ENCODE results near the gene ENDOV.

Gene ENDOV

GRCh38 chr17:80431246-80432195, 16.6 kb downstream of the ENDOV start:
- Histone ChIP-seq H3K36me3 (ENCODE audit: control insufficient read depth, insufficient read depth, low read length) (no peaks in the 10 kb centered on the region), H3K4me3 (replicated peaks; ENCODE audit: low read depth, low read length) (no peak overlapping the region), H3K27me3 (replicated peaks; ENCODE audit: control insufficient read depth, insufficient read depth, low read length) (no peaks in the 10 kb centered on the region)
- no peak for TF ChIP-seq CTCF (IDR thresholded peaks at IDR 0.05; ENCODE audit: insufficient read depth, low read length, poor library complexity, severe bottlenecking)
- DNase-seq (ENCODE audit: extremely low read depth, insufficient read length), result no peak

- Histone ChIP-seq H3K4me3 (replicated peaks; ENCODE audit: low read depth, low read length) (no peak overlapping the region), H3K27me3 (replicated peaks; ENCODE audit: control insufficient read depth, insufficient read depth, low read length) (peaks cover 2% of the 10 kb centered on the region; the same call in 1 of the 2 replicates), H3K36me3 (ENCODE audit: control insufficient read depth, insufficient read depth, low read length) (no peaks in the 10 kb centered on the region)
- DNase-seq (ENCODE audit: extremely low read depth, insufficient read length), result no peak
- no peak for TF ChIP-seq CTCF (IDR thresholded peaks at IDR 0.05; ENCODE audit: insufficient read depth, low read length, poor library complexity, severe bottlenecking)
Observed at GRCh38 chr17:80432350-80432955, 17.5 kb downstream of the ENDOV start.

- no peak for TF ChIP-seq CTCF (IDR thresholded peaks at IDR 0.05; ENCODE audit: insufficient read depth, low read length, poor library complexity, severe bottlenecking)
- DNase-seq (ENCODE audit: extremely low read depth, insufficient read length), result no peak
- Histone ChIP-seq H3K4me3 (replicated peaks; ENCODE audit: low read depth, low read length) (no peak overlapping the region), H3K27me3 (replicated peaks; ENCODE audit: control insufficient read depth, insufficient read depth, low read length) (peaks cover 2% of the 10 kb centered on the region; the same call in 1 of the 2 replicates), H3K36me3 (ENCODE audit: control insufficient read depth, insufficient read depth, low read length) (no peaks in the 10 kb centered on the region)
Observed at GRCh38 chr17:80432961-80433550, 18.1 kb downstream of the ENDOV start.

- Histone ChIP-seq H3K36me3 (ENCODE audit: control insufficient read depth, insufficient read depth, low read length) (no peaks in the 10 kb centered on the region), H3K4me3 (replicated peaks; ENCODE audit: low read depth, low read length) (no peak overlapping the region), H3K27me3 (replicated peaks; ENCODE audit: control insufficient read depth, insufficient read depth, low read length) (peaks cover 2% of the 10 kb centered on the region; the same call in 1 of the 2 replicates)
- TF ChIP-seq CTCF (IDR thresholded peaks at IDR 0.05; ENCODE audit: insufficient read depth, low read length, poor library complexity, severe bottlenecking), result no peak
- no peak for DNase-seq (ENCODE audit: extremely low read depth, insufficient read length)
Observed at GRCh38 chr17:80433916-80434666, 19.1 kb downstream of the ENDOV start.

GRCh38 chr17:80437532-80437931, 22.6 kb downstream of the ENDOV start:
- TF ChIP-seq CTCF (IDR thresholded peaks at IDR 0.05; ENCODE audit: insufficient read depth, low read length, poor library complexity, severe bottlenecking), result no peak
- peaks cover 2% of the 10 kb centered on the region; the same call in 1 of the 2 replicates for H3K27me3 ChIP-seq (replicated peaks; ENCODE audit: control insufficient read depth, insufficient read depth, low read length)

More at GRCh38 chr17:80437532-80437931, 22.6 kb downstream of the ENDOV start:
- no peak overlapping the region for H3K4me3 ChIP-seq (replicated peaks; ENCODE audit: low read depth, low read length)
- H3K36me3 ChIP-seq (ENCODE audit: control insufficient read depth, insufficient read depth, low read length), result no peaks in the 10 kb centered on the region
- DNase-seq (ENCODE audit: extremely low read depth, insufficient read length), result no peak

All from GM06990 (cell line).